ENCODE data around the gene PDS5B. TPM values are rescaled to one million over a fixed set of nuclear protein-coding genes. Genes with fewer than 3 reads are reported as not detected.
"Not testable (repeated sequence)": the region's sequence is repeated elsewhere in the genome, so short reads cannot be mapped to it uniquely, and the experiment has no call there.

Gene PDS5B
- total RNA-seq, 2 experiments from 2014 or later: 39.8 to 40.6 TPM

- no peaks in the 10 kb centered on the region for H3K4me1 ChIP-seq (ENCODE audit: insufficient read depth, low read length)
- no peak for DNase-seq
- Mint-ChIP-seq H3K36me3 (ENCODE audit: low read depth) (peaks cover 72% of the 10 kb centered on the region), H3K4me3 (no peak overlapping the region), H3K27me3 (no peaks in the 10 kb centered on the region), H3K9me3 (no peaks in the 10 kb centered on the region), H3K27ac (no peak overlapping the region), H3K4me1 (ENCODE audit: low read depth) (peaks cover 57% of the 10 kb centered on the region)
- H3K36me3 ChIP-seq (ENCODE audit: insufficient read depth, low read length): peaks cover 5% of the 10 kb centered on the region
- no peaks in the 10 kb centered on the region for H3K27me3 ChIP-seq (ENCODE audit: control insufficient read depth in 1 of 2, insufficient read depth in 2 of 2, low read length in 2 of 2)
- H3K4me3 ChIP-seq (ENCODE audit: low read length): no peak overlapping the region
- ChIA-PET POLR2A (interaction anchor here (1.1 kb wide), 1 partner anchor 9 kb away, joined by 4 read pairs; no protein-coding TSS in a partner anchor), CTCF (no interaction called here)
- ATAC-seq (ENCODE audit: poor library complexity): no peak
- no peaks in the 10 kb centered on the region for H3K9me3 ChIP-seq (ENCODE audit: control insufficient read depth in 1 of 2, insufficient read depth in 1 of 2, low read length in 2 of 2)
- no peak overlapping the region for H3K27ac ChIP-seq (ENCODE audit: low read depth in 1 of 2, low read length in 2 of 2)
- intact Hi-C loops (cut with DNase I, micrococcal nuclease): no loop called here
- no peak for TF ChIP-seq CTCF (IDR thresholded peaks at IDR 0.05)
These were observed 142.1 kb downstream of the PDS5B start for GRCh38 chr13:32728327-32728726.

GRCh38 chr13:32729097-32729496, 142.8 kb downstream of the PDS5B start:
- intact Hi-C loops (cut with DNase I, micrococcal nuclease); H3K27me3 Mint-ChIP-seq; H3K9me3 ChIP-seq (ENCODE audit: control insufficient read depth in 1 of 2, insufficient read depth in 1 of 2, low read length in 2 of 2); H3K4me1 ChIP-seq (ENCODE audit: insufficient read depth, low read length); ATAC-seq (ENCODE audit: poor library complexity); H3K27ac ChIP-seq (ENCODE audit: low read depth in 1 of 2, low read length in 2 of 2); H3K27me3 ChIP-seq (ENCODE audit: control insufficient read depth in 1 of 2, insufficient read depth in 2 of 2, low read length in 2 of 2); H3K4me3 Mint-ChIP-seq; H3K27ac Mint-ChIP-seq; H3K9me3 Mint-ChIP-seq; DNase-seq; H3K36me3 ChIP-seq (ENCODE audit: insufficient read depth, low read length); POLR2A ChIA-PET; H3K4me3 ChIP-seq (ENCODE audit: low read length); CTCF ChIA-PET: not testable (repeated sequence)
- Mint-ChIP-seq H3K4me1 (ENCODE audit: low read depth) (peaks cover 49% of the 10 kb centered on the region), H3K36me3 (ENCODE audit: low read depth) (peaks cover 67% of the 10 kb centered on the region)

GRCh38 chr13:32731074-32731473, 144.8 kb downstream of the PDS5B start:
- H3K27me3 ChIP-seq (ENCODE audit: control insufficient read depth in 1 of 2, insufficient read depth in 2 of 2, low read length in 2 of 2): no peaks in the 10 kb centered on the region
- Mint-ChIP-seq H3K36me3 (ENCODE audit: low read depth) (peaks cover 54% of the 10 kb centered on the region), H3K27me3 (no peaks in the 10 kb centered on the region), H3K4me3 (peak overlapping the region; percentile 17), H3K27ac (peak overlapping the region; percentile 69), H3K9me3 (no peaks in the 10 kb centered on the region), H3K4me1 (ENCODE audit: low read depth) (peaks cover 59% of the 10 kb centered on the region)
- POLR2A ChIA-PET: interaction anchor here (0.6 kb wide), 1 partner anchor 115 kb away, joined by 3 read pairs; no protein-coding TSS in a partner anchor
- no peak for DNase-seq
- H3K27ac ChIP-seq (ENCODE audit: low read depth in 1 of 2, low read length in 2 of 2): no peak overlapping the region
- H3K36me3 ChIP-seq (ENCODE audit: insufficient read depth, low read length): peaks cover 3% of the 10 kb centered on the region
- intact Hi-C loops (cut with DNase I, micrococcal nuclease): no loop called here
- H3K9me3 ChIP-seq (ENCODE audit: control insufficient read depth in 1 of 2, insufficient read depth in 1 of 2, low read length in 2 of 2): no peaks in the 10 kb centered on the region
- CTCF ChIA-PET: no interaction called here
- ATAC-seq (ENCODE audit: poor library complexity): no peak
- no peak overlapping the region for H3K4me3 ChIP-seq (ENCODE audit: low read length)
- TF ChIP-seq CTCF (IDR thresholded peaks at IDR 0.05): no peak
- no peaks in the 10 kb centered on the region for H3K4me1 ChIP-seq (ENCODE audit: insufficient read depth, low read length)

GRCh38 chr13:32731576-32731975, 145.3 kb downstream of the PDS5B start:
- peak overlapping the region; percentile 17 for H3K4me3 Mint-ChIP-seq
- peak overlapping the region; percentile 69 for H3K27ac Mint-ChIP-seq
- CTCF ChIA-PET: no interaction called here
- intact Hi-C loops (cut with DNase I, micrococcal nuclease): no loop called here
- H3K4me1 Mint-ChIP-seq (ENCODE audit: low read depth): peaks cover 59% of the 10 kb centered on the region
- DNase-seq (peak in 2 of 14 experiments; percentile 7 to 15), ATAC-seq (ENCODE audit: poor library complexity) (no peak)
- no peaks in the 10 kb centered on the region for H3K27me3 Mint-ChIP-seq
- no peak overlapping the region for H3K27ac ChIP-seq (ENCODE audit: low read depth in 1 of 2, low read length in 2 of 2)
- no peak overlapping the region for H3K4me3 ChIP-seq (ENCODE audit: low read length)
- no peak for TF ChIP-seq CTCF (IDR thresholded peaks at IDR 0.05)
- peaks cover 49% of the 10 kb centered on the region for H3K36me3 Mint-ChIP-seq (ENCODE audit: low read depth)
- H3K36me3 ChIP-seq (ENCODE audit: insufficient read depth, low read length): peaks cover 3% of the 10 kb centered on the region
- no peaks in the 10 kb centered on the region for H3K27me3 ChIP-seq (ENCODE audit: control insufficient read depth in 1 of 2, insufficient read depth in 2 of 2, low read length in 2 of 2)
- no peaks in the 10 kb centered on the region for H3K9me3 ChIP-seq (ENCODE audit: control insufficient read depth in 1 of 2, insufficient read depth in 1 of 2, low read length in 2 of 2)
- H3K9me3 Mint-ChIP-seq: no peaks in the 10 kb centered on the region
- H3K4me1 ChIP-seq (ENCODE audit: insufficient read depth, low read length): no peaks in the 10 kb centered on the region
- POLR2A ChIA-PET: no interaction called here

Data from CD4-positive, alpha-beta T cell (primary cell).